Measurements from ENCODE around the gene VANGL2.

The VANGL2 gene

DNA sequence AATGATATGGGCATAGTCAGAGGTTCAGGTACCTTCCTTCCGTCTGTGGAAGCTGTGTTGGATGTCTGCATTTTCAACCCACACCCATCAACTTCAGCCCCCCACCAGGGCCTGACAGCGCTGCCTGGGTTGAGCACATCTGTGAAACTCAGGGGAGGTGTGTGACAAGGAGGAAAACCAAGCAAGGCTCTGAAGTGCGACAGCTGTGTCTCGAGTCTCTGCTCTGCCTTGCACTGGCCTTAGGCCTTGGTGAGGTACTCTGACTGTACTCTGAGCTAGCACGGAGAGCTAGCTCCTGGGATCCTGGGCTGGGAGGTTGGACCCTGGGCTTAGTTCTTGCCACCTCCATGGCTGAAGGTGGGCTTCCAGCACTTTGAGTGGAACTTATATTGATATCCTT is 9.1 kb downstream of the VANGL2 start:
- Histone ChIP-seq H3K4me3 (ENCODE audit: low read length) (no peak overlapping the region), H3K4me1 (ENCODE audit: control insufficient read depth, insufficient read depth, low read length) (no peaks in the 10 kb centered on the region), H3K4me2 (ENCODE audit: low read length) (no peak overlapping the region)

DNA sequence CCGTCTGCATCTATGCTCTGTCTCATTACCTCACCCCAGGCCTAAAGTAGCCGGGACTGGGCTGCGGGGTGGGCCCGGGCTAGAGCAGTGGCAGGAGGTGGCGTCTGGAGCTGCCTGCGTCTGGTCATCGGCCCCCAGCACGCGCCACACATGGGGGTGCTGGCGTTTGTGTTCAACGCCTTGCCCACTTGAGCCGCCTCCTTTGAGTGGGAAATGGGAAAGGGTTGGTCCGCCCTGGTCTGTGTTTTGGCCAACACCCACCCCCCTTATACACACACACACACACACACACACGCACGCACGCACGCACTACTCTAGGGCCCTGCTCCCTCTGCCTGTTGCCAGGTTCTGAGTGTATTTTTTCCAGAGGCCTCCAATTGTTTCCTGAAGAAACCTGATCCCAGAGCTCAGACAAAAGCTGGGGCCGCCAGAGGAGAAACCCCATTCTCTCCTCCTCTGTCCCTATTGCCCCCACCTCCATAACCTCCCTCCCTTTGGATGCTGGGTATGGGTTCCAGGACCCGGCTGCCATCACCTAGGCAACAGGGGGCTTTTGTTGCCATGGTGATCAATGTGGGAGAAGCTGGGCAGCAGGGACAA is 10.1 kb downstream of the VANGL2 start:
- Histone ChIP-seq H3K36me3 (ENCODE audit: insufficient read depth, low read length) (no peaks in the 10 kb centered on the region), H3K27me3 (ENCODE audit: control insufficient read depth, insufficient read depth, low read length) (peaks cover 37% of the 10 kb centered on the region), H3K4me1 (ENCODE audit: control insufficient read depth, insufficient read depth, low read length) (no peaks in the 10 kb centered on the region), H3K9ac (ENCODE audit: low read depth, low read length) (no peak overlapping the region), H3K4me3 (ENCODE audit: low read length) (no peak overlapping the region), H3K9me3 (replicated peaks; ENCODE audit: low read length) (no peaks in the 10 kb centered on the region), H3K4me2 (ENCODE audit: low read length) (no peak overlapping the region)

More for the DNA sequence above, 9.1 kb downstream of the VANGL2 start:
- Histone ChIP-seq H3K36me3 (ENCODE audit: insufficient read depth, low read length) (no peaks in the 10 kb centered on the region), H3K9me3 (replicated peaks; ENCODE audit: low read length) (no peaks in the 10 kb centered on the region), H3K9ac (ENCODE audit: low read depth, low read length) (no peak overlapping the region), H3K27me3 (ENCODE audit: control insufficient read depth, insufficient read depth, low read length) (peaks cover 46% of the 10 kb centered on the region)

DNA sequence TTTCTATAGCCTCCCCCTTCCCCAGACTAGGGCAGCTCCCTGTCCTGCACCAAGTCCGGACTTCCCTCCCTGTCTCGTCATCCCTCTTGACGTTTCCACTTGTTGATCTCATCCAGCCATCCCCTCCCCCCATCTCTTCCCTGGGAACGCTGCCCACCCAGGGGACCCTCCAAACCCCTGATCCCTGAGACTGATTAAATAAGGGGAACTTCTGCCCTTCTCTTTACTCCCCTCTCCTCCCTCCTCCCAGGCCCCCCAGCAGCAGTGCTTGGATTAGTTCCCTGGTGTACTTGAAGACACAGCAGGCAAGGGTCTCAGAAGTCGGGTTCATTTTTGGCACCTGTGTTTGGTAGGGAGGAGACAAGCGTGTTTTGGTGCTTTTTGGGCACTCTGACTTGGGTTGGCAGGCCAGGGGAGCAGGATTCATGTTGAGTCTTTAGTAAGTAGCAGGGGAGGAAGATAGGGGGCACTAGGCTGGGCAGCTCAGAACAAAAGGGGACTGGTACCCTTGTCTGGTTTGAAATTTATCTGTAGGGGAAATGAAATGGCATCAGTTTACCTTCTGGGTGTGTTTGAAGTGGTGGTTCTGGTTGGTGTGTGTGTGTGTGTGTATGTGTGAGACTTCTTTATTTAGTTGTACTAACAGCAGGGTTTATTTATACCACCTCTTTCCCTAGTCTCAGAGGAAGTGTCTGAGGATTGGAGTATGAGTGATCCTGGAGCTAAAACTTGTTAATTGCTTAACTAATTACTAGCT is 11.1 kb downstream of the VANGL2 start:
- H3K4me1 ChIP-seq (ENCODE audit: control insufficient read depth, insufficient read depth, low read length): no peaks in the 10 kb centered on the region
- no peaks in the 10 kb centered on the region for H3K36me3 ChIP-seq (ENCODE audit: insufficient read depth, low read length)
- no peak overlapping the region for H3K4me3 ChIP-seq (ENCODE audit: low read length)
- H3K4me2 ChIP-seq (ENCODE audit: low read length): no peak overlapping the region
- H3K9ac ChIP-seq (ENCODE audit: low read depth, low read length): no peak overlapping the region
- H3K27me3 ChIP-seq (ENCODE audit: control insufficient read depth, insufficient read depth, low read length): peaks cover 33% of the 10 kb centered on the region
- no peaks in the 10 kb centered on the region for H3K9me3 ChIP-seq (replicated peaks; ENCODE audit: low read length)

DNA sequence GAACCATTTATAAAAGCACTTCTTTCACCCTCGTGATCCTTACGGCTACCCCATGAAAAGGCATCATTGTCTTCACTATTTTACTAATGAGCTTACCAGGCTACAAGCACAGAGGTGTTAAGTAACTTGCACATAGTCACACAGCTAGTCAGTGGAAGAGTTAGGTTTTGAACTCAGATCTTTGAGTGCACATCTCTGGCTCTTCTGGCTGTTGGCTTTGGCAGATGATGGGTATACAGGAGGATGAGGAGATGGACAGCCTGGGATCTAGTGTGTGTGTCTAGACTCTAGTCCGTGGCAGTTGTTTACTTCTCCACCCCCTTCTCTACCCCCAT is 11.6 kb downstream of the VANGL2 start:
- no peak overlapping the region for H3K9ac ChIP-seq (ENCODE audit: low read depth, low read length)
- H3K4me2 ChIP-seq (ENCODE audit: low read length): no peak overlapping the region
- H3K36me3 ChIP-seq (ENCODE audit: insufficient read depth, low read length): no peaks in the 10 kb centered on the region
- H3K4me1 ChIP-seq (ENCODE audit: control insufficient read depth, insufficient read depth, low read length): no peaks in the 10 kb centered on the region
- H3K4me3 ChIP-seq (ENCODE audit: low read length): no peak overlapping the region
- peaks cover 33% of the 10 kb centered on the region for H3K27me3 ChIP-seq (ENCODE audit: control insufficient read depth, insufficient read depth, low read length)
- H3K9me3 ChIP-seq (replicated peaks; ENCODE audit: low read length): no peaks in the 10 kb centered on the region

DNA sequence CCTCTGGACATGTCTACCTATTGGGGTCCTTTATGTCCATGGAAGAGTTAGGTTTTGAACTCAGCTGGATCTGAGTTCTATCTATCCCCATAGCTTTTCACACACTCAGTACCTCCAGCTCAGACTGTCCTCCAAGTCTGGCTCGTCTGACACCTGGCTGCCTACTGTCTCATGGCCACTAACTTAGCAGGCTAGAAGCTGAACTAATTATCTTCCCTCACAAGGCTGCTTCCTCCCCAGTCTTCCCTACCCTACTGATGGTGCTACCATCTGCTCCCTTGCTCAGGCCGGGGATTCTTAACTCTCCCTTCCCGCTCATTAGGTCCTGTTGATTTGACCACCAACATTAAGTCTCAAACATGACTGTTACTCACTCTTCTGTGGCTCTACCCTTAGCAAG is 13.4 kb downstream of the VANGL2 start:
- H3K4me2 ChIP-seq (ENCODE audit: low read length): no peak overlapping the region
- H3K9me3 ChIP-seq (replicated peaks; ENCODE audit: low read length): no peaks in the 10 kb centered on the region
- H3K36me3 ChIP-seq (ENCODE audit: insufficient read depth, low read length): no peaks in the 10 kb centered on the region
- H3K27me3 ChIP-seq (ENCODE audit: control insufficient read depth, insufficient read depth, low read length): peaks cover 38% of the 10 kb centered on the region
- H3K9ac ChIP-seq (ENCODE audit: low read depth, low read length): no peak overlapping the region
- H3K4me3 ChIP-seq (ENCODE audit: low read length): no peak overlapping the region
- no peaks in the 10 kb centered on the region for H3K4me1 ChIP-seq (ENCODE audit: control insufficient read depth, insufficient read depth, low read length)

DNA sequence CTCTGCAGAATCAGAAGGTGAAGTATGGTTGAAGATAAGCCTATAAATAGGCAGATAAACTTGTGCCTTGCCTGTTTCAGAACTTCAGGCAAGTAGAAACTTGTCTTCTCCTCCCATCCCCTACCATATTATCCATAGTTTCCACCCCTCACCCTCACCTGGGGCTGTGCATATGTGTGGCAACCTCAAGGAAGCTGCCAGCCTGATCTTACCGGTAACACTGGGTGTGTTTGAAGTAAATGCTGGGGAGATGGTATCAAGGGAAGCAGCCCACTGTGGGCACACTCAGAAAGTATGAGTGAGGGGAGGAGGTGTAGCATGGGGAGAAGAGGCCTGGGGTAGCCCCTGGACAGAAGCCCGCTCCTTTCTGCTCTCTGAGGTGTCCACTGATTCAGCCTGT is 14.5 kb downstream of the VANGL2 start:
- H3K9me3 ChIP-seq (replicated peaks; ENCODE audit: low read length): no peaks in the 10 kb centered on the region
- H3K9ac ChIP-seq (ENCODE audit: low read depth, low read length): no peak overlapping the region
- H3K36me3 ChIP-seq (ENCODE audit: insufficient read depth, low read length): no peaks in the 10 kb centered on the region
- H3K27me3 ChIP-seq (ENCODE audit: control insufficient read depth, insufficient read depth, low read length): peaks cover 27% of the 10 kb centered on the region
- H3K4me3 ChIP-seq (ENCODE audit: low read length): no peak overlapping the region
- no peaks in the 10 kb centered on the region for H3K4me1 ChIP-seq (ENCODE audit: control insufficient read depth, insufficient read depth, low read length)
- H3K4me2 ChIP-seq (ENCODE audit: low read length): no peak overlapping the region

DNA sequence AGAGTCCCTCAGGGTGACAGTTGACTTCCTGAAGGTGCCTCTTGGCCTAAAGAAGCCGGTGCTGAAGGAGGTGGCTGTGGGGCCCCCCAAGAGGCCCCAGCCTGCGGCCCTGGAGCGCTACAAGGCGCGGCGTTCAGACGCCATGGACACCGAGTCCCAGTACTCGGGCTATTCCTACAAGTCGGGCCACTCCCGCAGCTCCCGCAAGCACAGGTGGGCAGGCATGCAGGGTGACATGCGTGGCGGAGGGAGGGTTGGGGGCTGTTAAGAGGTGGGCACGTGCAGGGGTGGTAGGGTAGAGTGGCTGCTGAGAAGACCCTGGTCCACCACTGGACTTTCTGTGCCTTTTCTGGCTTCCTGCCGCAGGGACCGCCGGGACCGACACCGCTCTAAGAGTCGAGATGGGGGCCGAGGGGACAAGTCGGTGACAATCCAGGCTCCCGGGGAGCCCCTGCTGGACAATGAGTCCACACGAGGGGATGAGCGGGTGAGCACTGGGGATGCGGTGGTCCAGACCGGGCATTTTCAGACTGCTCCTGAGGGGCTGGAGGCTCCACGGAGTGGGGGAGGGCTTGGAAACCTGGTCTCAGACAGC is 15.4 kb downstream of the VANGL2 start:
- Histone ChIP-seq H3K9me3 (replicated peaks; ENCODE audit: low read length) (no peaks in the 10 kb centered on the region), H3K4me2 (ENCODE audit: low read length) (no peak overlapping the region), H3K27me3 (ENCODE audit: control insufficient read depth, insufficient read depth, low read length) (peaks cover 24% of the 10 kb centered on the region), H3K4me1 (ENCODE audit: control insufficient read depth, insufficient read depth, low read length) (no peaks in the 10 kb centered on the region), H3K4me3 (ENCODE audit: low read length) (no peak overlapping the region), H3K36me3 (ENCODE audit: insufficient read depth, low read length) (no peaks in the 10 kb centered on the region), H3K9ac (ENCODE audit: low read depth, low read length) (no peak overlapping the region)

DNA sequence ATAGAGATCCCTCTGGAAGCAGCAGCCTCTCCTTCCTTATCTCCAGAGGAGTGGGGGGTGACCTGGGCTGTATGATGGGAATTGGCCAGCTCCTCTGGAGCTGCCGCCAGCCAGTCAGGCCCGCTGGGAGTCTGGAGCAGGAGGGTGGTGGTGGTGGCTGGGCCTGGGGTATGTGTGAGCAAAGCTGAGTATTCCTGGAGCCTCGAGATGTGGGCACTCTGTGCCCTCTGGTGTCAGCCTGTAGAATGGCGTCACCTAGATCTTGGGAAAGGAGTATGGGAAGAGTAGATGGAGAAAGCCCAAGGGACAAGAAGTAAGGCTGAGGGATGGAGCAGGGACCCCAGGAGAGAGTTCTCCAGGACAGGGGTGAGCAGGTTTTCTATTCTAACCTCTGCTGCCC is 16.0 kb downstream of the VANGL2 start:
- peaks cover 18% of the 10 kb centered on the region for H3K27me3 ChIP-seq (ENCODE audit: control insufficient read depth, insufficient read depth, low read length)
- H3K9me3 ChIP-seq (replicated peaks; ENCODE audit: low read length): no peaks in the 10 kb centered on the region
- no peak overlapping the region for H3K9ac ChIP-seq (ENCODE audit: low read depth, low read length)
- H3K36me3 ChIP-seq (ENCODE audit: insufficient read depth, low read length): no peaks in the 10 kb centered on the region
- no peak overlapping the region for H3K4me3 ChIP-seq (ENCODE audit: low read length)
- no peaks in the 10 kb centered on the region for H3K4me1 ChIP-seq (ENCODE audit: control insufficient read depth, insufficient read depth, low read length)
- no peak overlapping the region for H3K4me2 ChIP-seq (ENCODE audit: low read length)

DNA sequence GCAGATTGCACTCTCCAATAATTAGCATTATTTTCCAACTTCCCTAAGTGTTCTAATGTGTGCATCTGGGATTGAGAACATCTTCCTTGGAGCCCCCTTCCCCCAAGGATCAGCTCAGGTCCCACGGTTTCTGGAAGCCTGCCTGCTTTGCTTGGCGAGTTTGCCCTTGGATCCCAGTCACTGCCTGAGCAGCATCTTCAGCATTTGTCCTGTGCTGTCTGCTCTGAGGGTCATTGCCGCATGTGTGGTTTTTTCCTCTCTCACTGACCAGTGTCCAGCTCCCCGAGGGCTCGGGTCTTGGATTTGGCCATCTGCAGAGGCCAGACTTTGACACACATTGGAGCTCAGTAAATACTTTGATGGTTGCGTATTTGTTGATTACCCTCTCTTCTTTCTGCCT is 18.1 kb downstream of the VANGL2 start:
- Histone ChIP-seq H3K9ac (ENCODE audit: low read depth, low read length) (no peak overlapping the region), H3K4me3 (ENCODE audit: low read length) (no peak overlapping the region), H3K9me3 (replicated peaks; ENCODE audit: low read length) (no peaks in the 10 kb centered on the region), H3K4me2 (ENCODE audit: low read length) (no peak overlapping the region), H3K36me3 (ENCODE audit: insufficient read depth, low read length) (no peaks in the 10 kb centered on the region), H3K27me3 (ENCODE audit: control insufficient read depth, insufficient read depth, low read length) (peaks cover 8% of the 10 kb centered on the region), H3K4me1 (ENCODE audit: control insufficient read depth, insufficient read depth, low read length) (no peaks in the 10 kb centered on the region)

DNA sequence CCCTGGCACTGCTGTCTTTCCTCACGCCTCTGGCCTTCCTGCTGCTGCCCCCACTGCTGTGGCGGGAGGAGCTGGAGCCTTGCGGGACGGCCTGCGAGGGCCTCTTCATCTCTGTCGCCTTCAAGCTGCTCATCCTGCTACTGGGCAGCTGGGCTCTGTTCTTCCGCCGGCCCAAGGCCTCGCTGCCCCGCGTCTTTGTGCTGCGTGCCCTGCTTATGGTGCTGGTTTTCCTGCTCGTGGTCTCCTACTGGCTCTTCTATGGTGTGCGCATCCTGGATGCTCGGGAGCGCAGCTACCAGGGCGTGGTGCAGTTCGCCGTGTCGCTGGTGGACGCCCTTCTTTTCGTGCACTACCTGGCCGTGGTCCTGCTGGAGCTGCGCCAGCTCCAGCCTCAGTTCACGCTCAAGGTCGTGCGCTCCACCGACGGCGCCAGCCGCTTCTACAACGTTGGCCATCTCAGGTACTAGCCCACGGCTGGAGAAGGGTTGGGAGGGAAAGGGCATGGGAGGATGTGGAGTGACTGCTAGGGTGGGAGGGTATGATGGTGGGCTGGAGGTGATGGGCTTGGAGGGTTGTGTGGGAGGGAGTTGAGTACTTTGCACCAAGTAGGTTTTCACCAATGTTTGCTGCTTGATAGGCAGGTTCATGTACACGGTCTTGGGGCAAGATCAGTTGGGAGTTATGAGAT is 18.9 kb downstream of the VANGL2 start:
- Histone ChIP-seq H3K36me3 (ENCODE audit: insufficient read depth, low read length) (no peaks in the 10 kb centered on the region), H3K9me3 (replicated peaks; ENCODE audit: low read length) (no peaks in the 10 kb centered on the region), H3K27me3 (ENCODE audit: control insufficient read depth, insufficient read depth, low read length) (peaks cover 7% of the 10 kb centered on the region), H3K4me1 (ENCODE audit: control insufficient read depth, insufficient read depth, low read length) (no peaks in the 10 kb centered on the region), H3K4me3 (ENCODE audit: low read length) (no peak overlapping the region), H3K9ac (ENCODE audit: low read depth, low read length) (no peak overlapping the region), H3K4me2 (ENCODE audit: low read length) (no peak overlapping the region)

DNA sequence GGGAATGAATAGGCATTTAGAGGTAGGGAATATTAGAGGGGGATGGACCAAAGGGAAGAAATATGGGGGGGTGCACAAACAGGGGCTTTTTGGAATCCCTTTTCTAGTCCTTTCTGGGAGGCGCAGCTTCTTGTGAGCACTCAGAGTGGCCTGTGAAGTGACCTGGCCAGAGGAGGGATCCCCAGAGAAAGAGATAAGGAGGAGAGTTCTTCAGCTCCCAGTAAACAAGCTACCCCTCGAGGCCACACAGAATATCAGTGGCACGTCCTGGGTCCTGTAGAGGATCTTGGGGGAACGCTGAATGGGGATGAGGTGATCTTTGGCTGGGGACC is 19.4 kb downstream of the VANGL2 start:
- Histone ChIP-seq H3K36me3 (ENCODE audit: insufficient read depth, low read length) (no peaks in the 10 kb centered on the region), H3K27me3 (ENCODE audit: control insufficient read depth, insufficient read depth, low read length) (peaks cover 10% of the 10 kb centered on the region), H3K4me1 (ENCODE audit: control insufficient read depth, insufficient read depth, low read length) (no peaks in the 10 kb centered on the region), H3K4me2 (ENCODE audit: low read length) (no peak overlapping the region), H3K9me3 (replicated peaks; ENCODE audit: low read length) (no peaks in the 10 kb centered on the region), H3K4me3 (ENCODE audit: low read length) (no peak overlapping the region), H3K9ac (ENCODE audit: low read depth, low read length) (no peak overlapping the region)

Data from skeletal muscle satellite cell (primary cell).